ENCODE results near the gene SRMS.
A peak's percentile ranks its signal among the peaks of the same experiment; 100 is the strongest.

The SRMS gene

DNA sequence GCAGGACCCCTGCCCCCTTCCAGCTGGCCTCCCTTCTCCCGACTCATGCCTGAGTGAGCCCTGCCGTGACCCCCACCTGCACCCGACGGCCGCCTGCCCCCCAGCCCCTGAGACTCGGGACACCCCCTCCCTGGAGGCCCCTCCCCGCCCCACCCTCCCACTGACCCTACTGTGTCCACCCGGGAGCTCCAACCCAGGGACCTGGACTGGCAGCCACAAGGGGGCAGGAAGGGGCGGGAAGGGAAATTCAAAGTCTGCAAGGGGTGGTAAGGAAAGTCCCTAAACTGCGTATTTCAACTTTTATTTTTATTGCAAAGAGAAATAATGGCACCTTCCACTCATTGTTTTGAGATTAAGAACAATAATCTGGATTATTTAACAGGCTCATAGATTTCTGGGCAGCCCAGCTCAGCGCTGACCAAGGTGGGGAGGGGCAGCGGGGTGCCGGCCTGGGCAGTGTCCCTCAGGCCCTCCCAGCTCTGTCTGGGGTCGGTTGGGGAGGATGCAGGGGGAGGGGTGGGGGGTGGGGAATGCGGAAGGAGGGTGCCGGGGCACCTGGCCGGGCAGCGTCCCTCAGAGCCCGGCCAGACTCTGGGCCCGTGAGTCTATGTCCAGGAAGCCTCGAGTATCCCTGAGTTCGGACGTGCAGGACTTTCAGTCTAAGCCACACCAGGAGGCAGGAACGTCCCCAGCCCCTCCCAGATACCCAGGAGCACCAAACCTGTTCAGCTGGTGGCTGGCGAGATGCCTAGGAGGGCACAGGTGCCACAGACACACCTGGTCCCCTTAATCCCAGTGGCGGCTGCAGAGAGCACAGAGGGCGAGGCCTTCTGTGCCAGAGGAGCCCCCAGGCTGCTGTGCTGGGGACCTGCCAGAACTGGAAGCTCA lies 9.1 kb downstream of the SRMS start:
- peak; percentile 74 for DNase-seq (ENCODE audit: low read depth)

DNA sequence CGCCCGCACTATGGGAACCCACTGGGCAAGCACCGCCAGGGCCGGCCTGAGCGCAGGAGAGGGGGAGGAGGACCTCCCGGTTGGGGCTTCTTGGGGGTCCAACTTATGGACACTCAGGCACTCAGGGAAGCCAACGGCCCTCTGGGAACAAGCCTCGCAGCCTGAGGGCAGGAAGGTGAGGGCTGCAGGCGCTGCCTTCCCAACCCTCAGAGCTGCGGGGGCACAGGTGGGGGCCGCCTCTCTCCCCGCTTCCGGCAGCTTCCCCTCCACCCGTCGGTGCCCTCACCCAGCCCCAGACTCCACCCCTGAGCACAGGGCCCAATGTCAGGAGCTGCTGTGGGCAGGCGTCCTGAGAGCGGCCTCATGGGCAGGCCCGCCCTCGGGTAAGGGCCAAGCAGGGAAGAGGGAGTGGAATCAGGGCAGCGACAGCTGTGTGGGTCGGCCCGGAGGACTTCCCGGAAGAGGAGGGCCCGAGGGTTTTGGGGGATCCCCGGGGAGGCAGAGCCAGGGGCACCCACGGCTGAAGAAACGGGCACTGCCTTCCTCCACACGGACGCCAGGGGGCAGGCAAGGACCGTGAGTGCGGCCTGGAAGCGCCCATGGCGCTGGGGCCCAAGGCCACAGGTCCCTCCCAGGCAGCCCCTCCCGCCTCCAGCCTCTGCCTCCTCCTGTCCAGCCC lies 9.9 kb downstream of the SRMS start:
- peak; percentile 97 for DNase-seq (ENCODE audit: low read depth)

DNA sequence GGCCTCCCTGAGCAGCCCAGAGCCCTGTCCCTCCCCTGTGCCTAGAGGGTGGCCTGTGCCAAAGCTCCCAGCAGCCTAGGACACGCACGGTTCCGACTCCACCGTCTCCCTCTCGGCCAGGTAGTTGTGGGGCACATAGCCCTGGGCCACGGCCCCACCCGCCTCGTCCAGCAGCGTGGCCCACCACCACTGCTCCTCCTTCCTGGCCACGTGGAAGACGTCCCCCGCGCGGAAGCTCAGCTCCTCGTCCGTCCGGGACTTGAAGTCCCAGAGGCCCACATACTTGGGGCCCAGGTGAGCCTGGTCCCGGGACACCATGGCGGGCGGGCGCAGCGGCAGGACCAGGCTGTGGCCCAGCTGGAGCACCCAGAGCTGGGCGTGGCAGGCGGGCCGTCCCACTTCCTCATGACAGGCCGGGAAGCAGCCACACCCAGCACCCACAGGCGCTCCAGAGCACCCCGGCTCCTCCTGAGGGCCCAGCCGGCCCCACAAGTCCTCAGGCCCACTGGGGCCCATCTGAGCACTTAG lies 10.5 kb downstream of the SRMS start, which contains the start of gene PTK6:
TSS of gene PTK6 (minus strand) at position 380 of the 528 bp plus-strand sequence. CDS start at position 318, 62 bp downstream.
- DNase-seq (ENCODE audit: low read depth), result no peak

DNA sequence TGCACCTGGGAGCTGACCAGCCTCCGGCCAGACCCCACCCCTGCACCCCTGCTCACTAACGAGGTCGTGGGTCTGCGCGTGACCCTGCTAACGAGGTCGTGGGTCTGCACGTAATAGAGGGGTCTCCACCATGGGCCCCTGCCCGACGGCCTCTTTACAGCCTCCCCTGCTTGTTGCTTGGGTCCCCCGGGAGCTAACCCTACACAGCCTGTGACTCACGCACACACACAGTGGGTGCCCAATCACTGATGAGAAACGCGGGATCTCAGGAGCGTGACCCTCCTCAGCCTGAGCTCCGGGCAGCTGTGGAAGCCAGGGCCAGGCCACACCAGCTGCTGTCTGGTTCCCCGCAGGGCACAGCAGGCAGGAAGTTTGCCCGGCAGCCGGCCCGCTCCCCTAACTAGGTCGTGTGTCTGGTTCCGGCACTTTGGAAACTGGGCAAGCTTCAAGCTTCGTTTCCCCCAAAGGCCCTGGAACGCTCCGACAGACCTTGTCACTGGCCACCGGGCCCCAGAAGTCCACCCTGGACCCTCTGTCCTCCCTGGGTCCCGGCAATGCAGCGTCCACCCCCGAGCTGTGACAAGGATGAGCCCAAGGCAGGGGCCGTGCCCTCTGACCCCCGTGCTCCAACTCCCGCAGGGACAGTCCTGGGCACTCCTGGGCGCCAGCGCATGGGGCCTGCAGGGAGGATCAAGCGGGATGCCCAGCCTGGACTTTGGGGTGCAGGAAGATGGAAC lies 11.1 kb downstream of the SRMS start:
- peak; percentile 60 for DNase-seq (ENCODE audit: low read depth)

DNA sequence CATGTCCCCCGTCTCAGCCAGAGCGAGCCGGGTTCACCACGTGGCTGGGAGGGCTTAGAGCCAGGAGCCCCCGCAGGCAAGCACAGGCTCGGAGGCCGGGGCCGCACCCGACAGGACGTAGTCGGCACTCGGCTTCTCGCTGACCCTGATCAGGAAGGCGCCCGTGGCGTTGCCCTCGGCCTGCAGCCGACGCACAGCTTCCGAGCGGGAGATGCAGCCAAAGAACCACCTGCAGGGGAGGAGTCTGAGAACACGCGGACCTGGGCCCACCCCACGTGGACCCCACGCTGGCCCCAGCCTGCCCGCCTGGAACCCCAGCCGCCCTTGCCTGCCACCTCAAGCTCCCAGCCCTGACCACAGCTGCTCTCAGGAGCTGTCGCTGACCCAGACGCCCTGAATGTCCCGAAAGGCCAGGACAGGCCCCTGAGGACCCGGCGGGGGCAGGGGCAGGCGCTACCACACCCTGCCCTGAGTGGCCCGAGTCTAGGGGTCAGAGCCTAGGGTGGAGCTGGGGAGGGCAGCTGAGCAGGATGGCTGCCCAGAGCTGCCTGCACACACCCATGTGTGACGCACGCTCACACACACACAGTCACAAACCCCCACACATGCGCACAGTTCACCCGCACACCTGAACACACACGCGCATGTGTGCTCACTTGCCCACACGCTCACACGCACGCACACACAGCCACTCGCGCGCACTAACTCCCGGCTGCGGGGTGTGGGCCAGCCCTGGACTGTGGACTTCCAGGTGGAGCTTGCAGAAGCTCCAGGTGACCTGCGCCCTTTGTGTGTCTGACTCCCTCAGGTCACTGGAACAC lies 12.5 kb downstream of the SRMS start:
- no peak for DNase-seq (ENCODE audit: low read depth)

DNA sequence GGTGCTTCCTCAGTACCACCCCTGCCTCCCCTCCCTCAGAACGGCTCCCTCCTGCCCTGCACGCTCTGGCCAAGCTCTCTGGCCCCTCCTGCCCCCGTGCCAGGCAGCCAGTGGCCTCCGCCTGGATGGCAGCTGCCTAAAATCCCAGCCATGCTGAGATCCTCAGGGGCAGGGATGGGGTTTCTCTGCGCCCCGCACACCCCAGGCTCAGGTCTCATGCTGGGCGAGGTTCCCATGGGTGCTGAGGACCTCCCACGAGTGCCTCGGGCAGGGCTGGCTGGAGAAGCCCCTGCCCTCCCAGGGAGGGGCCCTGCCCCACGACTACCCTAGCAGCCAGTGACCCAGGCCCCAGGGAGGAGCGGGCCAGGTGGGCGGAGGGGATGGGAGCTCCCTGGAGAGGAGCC lies 13.1 kb downstream of the SRMS start:
- no peak for DNase-seq (ENCODE audit: low read depth)

DNA sequence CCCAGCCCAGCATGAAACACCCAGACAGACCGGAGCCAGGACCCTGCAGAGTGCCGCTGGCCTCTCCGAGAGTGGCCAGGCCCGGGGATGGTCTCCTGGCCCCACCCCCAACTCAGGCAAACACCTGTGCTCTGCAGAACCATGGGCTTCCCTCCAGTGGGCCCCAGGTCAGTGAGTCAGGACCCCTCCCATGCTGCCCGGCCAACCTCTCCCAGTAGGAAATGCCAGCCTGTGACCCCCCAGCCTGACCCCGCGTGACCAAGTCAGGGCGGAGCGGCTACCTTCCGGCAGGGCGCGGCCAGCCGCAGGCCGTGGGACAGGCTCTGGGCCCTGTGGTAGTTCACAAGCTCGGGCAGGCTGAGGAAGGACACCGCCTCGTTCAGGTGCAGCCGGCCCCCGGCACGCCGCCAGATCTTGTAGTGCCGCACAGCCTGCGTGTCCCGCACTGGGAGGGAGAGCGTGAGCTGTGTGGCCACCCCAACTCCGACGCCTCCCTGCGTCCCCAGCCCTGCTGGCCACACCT lies 13.6 kb downstream of the SRMS start:
- DNase-seq (ENCODE audit: low read depth), result no peak

DNA sequence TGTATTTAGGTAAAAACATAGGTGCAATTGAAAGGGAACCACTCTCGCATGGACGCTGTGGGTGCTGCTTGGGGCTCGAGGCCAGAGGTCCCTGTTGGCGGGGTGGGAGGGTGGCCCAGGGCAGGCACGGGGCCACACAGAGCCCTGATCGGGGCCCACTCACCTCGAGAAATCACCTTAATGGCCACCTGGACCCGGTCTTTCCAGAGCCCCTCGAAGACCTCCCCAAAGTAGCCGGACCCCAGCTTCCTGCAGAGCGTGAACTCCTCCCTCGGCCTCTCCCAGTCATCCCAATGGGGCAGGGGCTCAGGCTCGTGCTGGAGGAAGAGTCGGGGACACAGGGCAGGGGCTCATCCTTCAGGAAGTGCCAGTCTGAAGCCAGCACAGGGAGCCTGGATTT lies 14.2 kb downstream of the SRMS start:
- no peak for DNase-seq (ENCODE audit: low read depth)

DNA sequence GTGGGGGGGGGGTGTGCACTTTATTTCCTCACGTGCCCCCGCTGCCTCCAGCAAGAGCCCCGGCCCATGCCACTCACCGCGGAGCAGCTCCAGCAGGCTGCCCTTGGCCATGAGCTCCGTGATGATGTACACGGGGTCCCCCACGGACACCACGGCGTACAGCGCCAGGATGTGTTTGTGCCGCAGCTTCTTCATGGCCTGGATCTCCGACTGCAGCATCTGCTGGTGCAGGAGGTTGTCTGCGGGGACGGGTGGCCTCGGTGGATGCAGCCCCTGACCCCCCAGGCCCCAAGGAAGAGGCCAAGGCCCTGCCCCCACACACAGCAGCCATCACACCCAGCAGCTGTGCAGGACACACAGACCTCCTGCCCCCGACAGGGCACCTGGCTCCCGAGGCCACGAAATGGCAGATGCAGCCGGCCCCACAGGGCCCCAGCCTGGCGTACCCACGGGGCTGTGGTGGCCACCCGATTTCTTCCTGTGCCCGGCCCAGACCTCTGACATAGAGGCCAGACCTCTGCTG lies 15.0 kb downstream of the SRMS start:
- no peak for DNase-seq (ENCODE audit: low read depth)

DNA sequence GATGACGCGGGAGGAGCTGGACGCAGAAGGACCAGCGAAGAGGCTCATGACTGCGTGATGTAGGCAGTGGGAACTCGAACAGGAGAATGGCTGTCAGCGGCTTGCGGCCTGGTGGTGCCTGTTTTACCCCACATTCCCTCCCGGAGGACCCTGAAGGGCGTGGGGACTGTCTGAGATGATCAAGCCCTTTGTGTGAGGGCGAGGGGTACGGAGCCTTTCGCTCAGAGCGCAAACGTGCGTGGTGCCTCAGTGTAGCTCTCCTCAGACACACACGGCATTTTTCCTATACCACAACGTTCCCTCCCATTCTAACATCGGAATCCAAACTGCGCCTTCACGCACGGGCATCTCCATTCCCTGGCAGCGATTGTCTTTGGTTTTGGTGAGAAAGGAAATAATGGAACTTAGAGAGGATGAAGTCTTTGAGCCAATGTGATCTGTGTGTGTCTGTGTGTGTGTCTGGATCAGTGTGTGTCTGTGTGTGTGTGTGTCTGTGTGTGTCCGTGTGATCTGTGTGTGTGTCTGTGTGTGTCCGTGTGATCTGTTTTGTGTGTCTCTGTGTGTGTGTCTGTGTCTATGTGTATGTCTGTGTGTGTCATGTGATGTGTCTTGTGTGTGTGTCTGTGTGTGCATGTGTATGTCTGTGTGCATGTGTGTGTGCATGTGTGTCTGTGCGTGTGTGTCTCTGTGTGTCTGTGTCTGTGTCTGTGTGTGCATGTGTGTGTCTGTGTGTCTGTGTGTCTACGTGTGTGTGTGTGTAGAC lies 15.7 kb downstream of the SRMS start:
- no peak for DNase-seq (ENCODE audit: low read depth)

DNA sequence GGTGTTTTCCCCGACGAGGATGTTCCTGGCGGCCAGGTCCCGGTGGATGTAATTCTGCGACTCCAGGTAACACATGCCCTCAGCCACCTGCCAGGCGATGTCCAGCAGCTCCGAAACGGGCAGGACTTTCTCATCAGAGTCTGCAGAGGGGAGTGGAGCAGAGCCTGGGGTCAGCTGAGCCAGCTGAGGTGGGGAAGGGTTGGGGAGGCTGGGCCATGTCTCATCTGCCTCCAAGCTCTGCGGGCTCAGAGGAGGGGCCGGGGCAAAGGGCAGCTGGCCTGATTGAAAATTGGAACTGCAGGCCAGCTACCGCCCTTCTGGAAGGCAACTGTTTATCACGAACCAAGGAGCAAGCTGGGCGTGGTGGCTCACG lies 16.8 kb downstream of the SRMS start:
- no peak for DNase-seq (ENCODE audit: low read depth)

DNA sequence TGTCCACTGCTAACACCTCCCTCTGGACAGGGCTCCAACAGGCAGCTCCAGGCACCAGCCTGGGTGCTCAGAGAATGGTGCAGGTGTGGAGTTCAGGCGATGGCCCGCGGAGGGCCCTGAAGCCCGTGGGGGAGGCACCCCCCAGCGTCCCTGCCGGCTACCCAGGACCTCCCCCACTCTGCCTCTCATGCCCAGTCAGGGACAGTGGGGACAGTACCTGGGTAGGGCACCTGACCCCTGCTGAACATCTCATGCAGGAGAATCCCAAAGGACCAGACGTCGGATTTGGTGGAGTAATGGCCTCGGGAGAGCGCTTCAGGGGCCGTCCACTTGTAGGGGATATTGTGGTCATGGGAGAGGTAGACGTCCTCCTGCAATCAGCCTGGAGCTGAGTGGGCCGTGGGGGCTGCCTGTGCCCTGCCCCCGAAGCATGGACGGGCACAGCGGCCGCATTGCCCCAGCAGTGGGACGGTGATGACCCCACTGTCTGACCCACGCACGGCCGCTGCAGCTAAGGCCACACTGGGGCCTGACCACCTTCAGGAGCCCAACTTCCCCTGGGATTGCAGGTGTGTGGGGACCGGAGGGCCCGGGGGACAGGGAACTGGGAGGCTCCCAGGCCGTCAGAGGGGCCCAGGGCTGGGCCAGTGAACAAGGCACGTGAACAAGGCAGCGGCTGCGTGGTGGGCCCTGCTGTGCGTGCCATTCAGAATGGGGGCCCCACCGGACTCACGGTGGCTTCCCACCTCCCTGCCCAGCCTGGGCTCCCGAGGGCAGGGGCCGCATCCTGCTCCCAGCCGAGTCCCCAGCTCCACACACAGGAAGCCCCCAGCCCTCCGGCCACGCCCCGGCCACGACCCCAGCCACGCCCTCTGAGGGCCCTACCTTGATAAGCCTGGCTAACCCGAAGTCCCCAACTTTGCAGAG lies 17.4 kb downstream of the SRMS start:
- DNase-seq (ENCODE audit: low read depth), result no peak

DNA sequence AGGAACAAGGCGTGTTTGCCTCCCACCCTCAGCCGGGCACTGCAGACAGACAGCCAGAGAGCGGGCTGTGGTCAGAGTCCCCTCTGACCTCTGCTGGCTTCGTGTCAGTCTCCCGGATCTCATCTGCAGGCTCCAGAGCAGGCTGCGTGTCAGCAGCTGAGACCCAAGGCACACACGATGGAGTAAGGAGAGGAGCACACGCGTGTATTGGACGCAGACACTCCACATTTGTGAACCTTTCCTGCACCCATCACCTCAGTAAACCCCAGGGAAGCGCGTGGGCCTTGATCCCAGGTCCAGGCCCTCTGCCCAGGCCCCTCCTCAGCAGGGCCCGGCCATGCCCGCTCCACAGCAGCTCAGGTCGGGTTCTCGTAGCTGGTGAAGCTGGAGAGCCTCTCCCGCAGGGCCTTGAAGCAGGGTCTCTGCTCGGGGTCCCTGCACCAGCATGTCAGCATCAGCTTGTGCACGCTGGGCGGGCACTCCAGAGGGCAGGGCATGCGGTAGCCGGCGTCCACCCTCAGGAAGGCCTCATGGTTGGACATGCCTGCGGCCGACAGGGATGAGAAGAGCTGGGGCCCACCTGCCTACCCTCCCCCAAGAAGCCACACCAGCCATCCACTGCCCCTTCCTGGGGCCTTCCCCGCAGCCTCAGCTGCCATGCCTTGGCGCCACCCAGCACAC lies 18.2 kb downstream of the SRMS start:
- no peak for DNase-seq (ENCODE audit: low read depth)

DNA sequence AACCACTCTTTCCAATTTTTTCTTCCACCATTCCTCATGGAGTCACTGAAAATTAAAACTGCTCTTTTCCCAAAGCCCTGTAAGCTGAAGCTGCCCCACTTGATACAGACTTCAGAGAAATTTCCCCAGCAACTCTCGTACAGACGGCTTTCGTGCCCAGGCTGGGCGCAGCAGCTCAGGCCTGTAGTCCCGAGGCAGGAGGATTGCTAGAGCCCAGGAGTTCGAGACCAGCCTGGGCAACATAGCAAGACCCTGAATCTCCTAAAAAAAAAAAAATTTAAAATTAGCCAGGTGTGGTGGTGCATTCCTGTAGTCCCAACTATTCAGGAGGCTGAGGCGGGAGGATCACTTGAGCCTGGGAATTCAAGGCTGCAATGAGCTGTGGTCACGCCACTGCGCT lies 20.4 kb downstream of the SRMS start:
- DNase-seq (ENCODE audit: low read depth), result no peak

DNA sequence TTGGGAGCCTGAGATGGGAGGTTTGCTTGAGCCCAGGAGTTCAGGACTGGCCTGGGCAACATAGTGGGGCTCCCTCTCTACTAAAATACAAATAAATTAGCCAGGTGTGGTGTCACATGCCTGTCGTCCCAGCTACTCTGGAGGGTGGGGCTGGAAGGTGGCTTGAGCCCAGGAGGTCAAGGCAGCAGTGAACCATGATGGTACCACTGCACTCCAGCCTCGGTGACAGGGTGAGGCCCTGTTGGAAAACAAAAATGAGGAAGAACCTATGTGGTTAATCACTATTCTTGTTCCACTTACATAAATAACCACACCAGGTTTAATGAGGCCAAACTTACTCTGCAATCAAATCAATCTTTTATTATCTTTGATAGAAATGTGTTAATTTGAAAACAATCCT lies 21.6 kb downstream of the SRMS start:
- no peak for DNase-seq (ENCODE audit: low read depth)

DNA sequence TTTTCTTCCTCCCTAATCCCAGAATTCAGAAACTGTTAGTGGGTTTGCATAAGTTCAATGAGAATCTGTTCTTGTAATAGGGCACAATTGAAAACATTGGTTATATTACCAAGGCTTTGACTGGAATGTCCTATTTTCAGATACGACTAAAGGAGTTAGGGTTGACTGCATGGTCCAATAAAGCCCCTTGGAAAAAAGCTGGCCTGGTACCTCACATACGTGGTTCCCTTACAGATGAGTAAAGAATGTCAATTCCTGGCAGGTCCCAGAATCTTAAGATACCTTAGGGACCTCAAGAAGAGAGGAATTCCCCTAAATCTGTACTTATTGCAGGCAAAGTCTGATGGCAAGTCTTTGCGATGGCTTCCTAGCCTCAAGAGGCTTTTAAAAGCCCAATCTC lies 22.4 kb downstream of the SRMS start:
- DNase-seq (ENCODE audit: low read depth), result no peak

DNA sequence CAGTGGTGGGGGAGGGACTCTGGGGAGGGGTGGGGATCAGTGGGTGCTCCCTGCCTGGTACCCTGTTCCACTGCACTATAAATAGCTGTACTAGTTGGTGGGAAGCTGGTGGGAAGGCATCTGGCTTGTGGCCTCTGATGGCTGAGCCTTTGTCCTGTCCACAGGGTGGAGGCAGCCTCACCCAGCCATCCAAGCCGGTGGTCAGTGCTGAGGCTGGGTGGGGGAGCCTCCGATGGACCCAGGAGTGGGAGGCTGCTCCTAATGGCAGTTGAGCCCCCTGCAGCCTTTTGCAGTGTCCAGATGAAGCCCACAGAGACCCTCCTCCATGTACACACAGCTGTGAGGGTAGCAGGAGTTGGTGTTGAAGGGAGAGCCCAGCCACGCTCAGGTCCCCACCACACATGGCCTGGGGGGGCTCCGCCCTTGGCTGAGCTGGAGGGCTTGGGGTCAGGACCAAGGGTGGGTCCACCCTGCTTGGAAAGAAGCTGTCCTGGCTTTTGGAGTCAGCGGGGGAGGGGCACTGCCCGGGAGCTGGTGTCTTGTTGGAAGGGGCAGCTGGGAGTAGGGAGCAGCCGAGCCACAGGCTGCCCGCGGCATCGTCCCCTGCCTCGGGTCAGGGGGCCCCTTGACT lies 24.5 kb downstream of the SRMS start:
- DNase-seq (ENCODE audit: low read depth), result no peak

All from ELR (cell line).